Smooth muscle cell (in vitro differentiated cells): ENCODE results near the gene NUP62CL. TPM values are rescaled to one million over a fixed set of nuclear protein-coding genes. Genes with fewer than 3 reads are reported as not detected.

Experiments
- DNase-seq: peaks from one replicate; lab custom pipeline; 2025; ENCODE audit not compliant: unreplicated experiment; lab: John Stamatoyannopoulos, UW
- H2AFZ ChIP-seq: fragments of 200-600 bp; sonication (generic); 2 replicates; pipeline ENCODE4 v1.6.0; 2016; ENCODE audit warnings: antibody characterized with exemption, low read depth, mild to moderate bottlenecking
- H3F3A ChIP-seq: fragments of 200-600 bp; sonication (generic); 2 replicates; pipeline ENCODE4 v1.6.0; 2017; ENCODE audit warnings: antibody characterized with exemption, low read depth
- H3K27ac ChIP-seq: fragments of 200-600 bp; sonication (generic); 2 replicates; pipeline ENCODE4 v1.5.1; 2016; ENCODE audit warnings: low read depth, mild to moderate bottlenecking
- H3K27me3 ChIP-seq: fragments of 200-600 bp; sonication (generic); 2 replicates; pipeline ENCODE4 v1.6.1; 2016; ENCODE audit warnings: low read depth, mild to moderate bottlenecking
- H3K36me3 ChIP-seq: fragments of 200-600 bp; sonication (generic); 2 replicates; pipeline ENCODE4 v1.5.1; 2016; ENCODE audit warnings: low read depth
- H3K4me1 ChIP-seq: fragments of 200-600 bp; sonication (generic); 2 replicates; pipeline ENCODE4 v1.5.1; 2016; ENCODE audit warnings: low read depth
- H3K4me2 ChIP-seq: fragments of 200-600 bp; sonication (generic); 2 replicates; pipeline ENCODE4 v1.6.0; 2016; ENCODE audit warnings: mild to moderate bottlenecking
- H3K4me3 ChIP-seq: fragments of 200-600 bp; sonication (generic); 2 replicates; pipeline ENCODE4 v1.5.1; 2016; ENCODE audit warnings: mild to moderate bottlenecking
- H3K79me2 ChIP-seq: fragments of 200-600 bp; sonication (generic); 2 replicates; pipeline ENCODE4 v1.6.0; 2016; ENCODE audit warnings: low read depth, mild to moderate bottlenecking
- H3K9ac ChIP-seq: fragments of 200-600 bp; sonication (generic); 2 replicates; pipeline ENCODE4 v1.6.0; 2016; ENCODE audit warnings: low read depth
- H3K9me3 ChIP-seq: fragments of 200-600 bp; sonication (generic); replicated peaks from 2 replicates; pipeline ENCODE4 v1.5.1; 2016; ENCODE audit warnings: low read depth
- H4K20me1 ChIP-seq: fragments of 200-600 bp; sonication (generic); 2 replicates; pipeline ENCODE4 v1.6.0; 2016; ENCODE audit warnings: low read depth
- CTCF ChIP-seq: fragments of 200-600 bp; sonication (generic); IDR thresholded peaks from 2 replicates; pipeline ENCODE4 v1.5.1; 2017; ENCODE audit warnings: borderline replicate concordance, mild to moderate bottlenecking, antibody characterized with exemption; ENCODE audit not compliant: insufficient read depth, poor library complexity, severe bottlenecking
- WGBS: methylation state at CpG from one replicate; pipeline ENCODE4 v1.1.7; 2016; ENCODE audit warnings: low lambda C conversion rate; 5-methylcytosine and 5-hydroxymethylcytosine counted together
- polyA plus RNA-seq: library from polyadenylated mRNA; unstranded; fragments of >200 nt; fragmentation: Nextera tagmentation; extraction: Ambion mirVana; gene quantifications from 2 replicates; pipeline ENCODE4 v1.2.1, GENCODE V29; 2016
- total RNA-seq: library from RNA; depleted of rRNA; stranded (reverse); fragments of >200 nt; gene quantifications from 2 replicates; pipeline ENCODE4 v1.2.3, GENCODE V29; 2014

The NUP62CL gene
- total and polyA plus RNA-seq, 2 experiments from 2014 or later: 2.2 TPM; not detected in 1

- Histone ChIP-seq H3K4me3 (no peak overlapping the region), H3K79me2 (no peaks in the 10 kb centered on the region), H2AFZ (no peak overlapping the region), H3K36me3 (no peaks in the 10 kb centered on the region), H3K27ac (no peak overlapping the region), H3K4me2 (no peak overlapping the region), H3K27me3 (no peaks in the 10 kb centered on the region), H3K9ac (no peak overlapping the region), H3K9me3 (no peaks in the 10 kb centered on the region), H3K4me1 (no peaks in the 10 kb centered on the region), H4K20me1 (no peaks in the 10 kb centered on the region), H3F3A (no peaks in the 10 kb centered on the region)
- no peak for DNase-seq
- WGBS: 78% methylated on average over 5 of the region's 5 CpGs
- TF ChIP-seq CTCF: no peak
Observed at GRCh38 chrX:107153005-107153404, 53.2 kb downstream of the NUP62CL start.

GRCh38 chrX:107146670-107147069 is 59.6 kb downstream of the NUP62CL start:
- no peak overlapping the region for H2AFZ ChIP-seq
- no peak overlapping the region for H3K4me3 ChIP-seq
- H3K27me3 ChIP-seq: no peaks in the 10 kb centered on the region
- TF ChIP-seq CTCF: no peak
- H3K4me1 ChIP-seq: no peaks in the 10 kb centered on the region
- H3K9me3 ChIP-seq: no peaks in the 10 kb centered on the region
- no peak overlapping the region for H3K27ac ChIP-seq
- no peaks in the 10 kb centered on the region for H3K79me2 ChIP-seq
- no peaks in the 10 kb centered on the region for H4K20me1 ChIP-seq
- no peak overlapping the region for H3K9ac ChIP-seq
- H3F3A ChIP-seq: no peaks in the 10 kb centered on the region
- no peaks in the 10 kb centered on the region for H3K36me3 ChIP-seq
- DNase-seq: no peak
- H3K4me2 ChIP-seq: no peak overlapping the region

- Histone ChIP-seq H3K79me2 (no peaks in the 10 kb centered on the region), H3K4me3 (no peak overlapping the region), H3F3A (no peaks in the 10 kb centered on the region), H3K9me3 (no peaks in the 10 kb centered on the region), H3K27me3 (no peaks in the 10 kb centered on the region), H4K20me1 (no peaks in the 10 kb centered on the region), H3K27ac (peak overlapping the region; percentile 62), H3K9ac (no peak overlapping the region), H3K36me3 (no peaks in the 10 kb centered on the region), H2AFZ (no peak overlapping the region), H3K4me1 (no peaks in the 10 kb centered on the region), H3K4me2 (no peak overlapping the region)
- 69% methylated on average over 1 of the region's 1 CpG for WGBS
- no peak for DNase-seq
- TF ChIP-seq CTCF: no peak
Observed at GRCh38 chrX:107135965-107136307, 70.3 kb downstream of the NUP62CL start.

- no peaks in the 10 kb centered on the region for H3K36me3 ChIP-seq
- no peaks in the 10 kb centered on the region for H3K9me3 ChIP-seq
- H3F3A ChIP-seq: no peaks in the 10 kb centered on the region
- H3K27me3 ChIP-seq: no peaks in the 10 kb centered on the region
- H3K4me3 ChIP-seq: no peak overlapping the region
- TF ChIP-seq CTCF: no peak
- no peak overlapping the region for H2AFZ ChIP-seq
- H3K9ac ChIP-seq: no peak overlapping the region
- H3K27ac ChIP-seq: peak overlapping the region; percentile 62
- DNase-seq: no peak
- 62% methylated on average over 5 of the region's 5 CpGs for WGBS
- H3K4me2 ChIP-seq: no peak overlapping the region
- H3K4me1 ChIP-seq: no peaks in the 10 kb centered on the region
- H3K79me2 ChIP-seq: no peaks in the 10 kb centered on the region
- no peaks in the 10 kb centered on the region for H4K20me1 ChIP-seq
Observed at GRCh38 chrX:107135049-107135964, 70.9 kb downstream of the NUP62CL start.
